ENCODE results near the gene CDC42.

GRCh38 chr1:22075718-22076117, 23.2 kb downstream of the CDC42 start:
- TF ChIP-seq GATA2 (IDR thresholded peaks at IDR 0.05; ENCODE audit: low read depth, low read length) = no peak
- no peak for TF ChIP-seq GATA3 (IDR thresholded peaks at IDR 0.05; ENCODE audit: low read depth, low read length)

Measured in SH-SY5Y (cell line).